MM.1S (cell line): ENCODE measurements around the gene IP6K1.

ENCODE experiments used
- DNase-seq: peaks from one replicate; pipeline ENCODE4 v3.0.0-alpha.2; 2015
- H2AFZ ChIP-seq: fragments of 300-600 bp; sonication (generic); 2 replicates; pipeline ENCODE4 v1.6.0; 2016; ENCODE audit warnings: antibody characterized with exemption, low read length
- H3F3A ChIP-seq: fragments of 300-600 bp; sonication (generic); 2 replicates; pipeline ENCODE4 v1.6.1; 2016; ENCODE audit warnings: mild to moderate bottlenecking, antibody characterized with exemption, low read length, moderate library complexity, mixed read lengths; ENCODE audit not compliant: insufficient read depth
- H3K27ac ChIP-seq: fragments of 300-600 bp; sonication (generic); 2 replicates; pipeline ENCODE4 v1.5.1; 2016; ENCODE audit warnings: mild to moderate bottlenecking, low read length
- H3K27me3 ChIP-seq: fragments of 300-600 bp; sonication (generic); replicated peaks from 2 replicates; pipeline ENCODE4 v1.6.0; 2016; ENCODE audit warnings: low read length; ENCODE audit not compliant: insufficient read depth
- H3K36me3 ChIP-seq: fragments of 300-600 bp; sonication (generic); replicated peaks from 2 replicates; pipeline ENCODE4 v1.6.1; 2016; ENCODE audit warnings: mild to moderate bottlenecking, low read length, mixed read lengths; ENCODE audit not compliant: insufficient read depth
- H3K4me1 ChIP-seq: fragments of 300-600 bp; sonication (generic); 2 replicates; pipeline ENCODE4 v1.6.1; 2016; ENCODE audit warnings: low read length, mixed read lengths
- H3K4me2 ChIP-seq: fragments of 300-600 bp; sonication (generic); 2 replicates; pipeline ENCODE4 v1.6.0; 2016; ENCODE audit warnings: low read depth, low read length
- H3K4me3 ChIP-seq: fragments of 300-600 bp; sonication (generic); 2 replicates; pipeline ENCODE4 v1.5.1; 2016; ENCODE audit warnings: low read length, mixed read lengths
- H3K79me2 ChIP-seq: fragments of 300-600 bp; sonication (generic); 2 replicates; pipeline ENCODE4 v1.6.1; 2016; ENCODE audit warnings: mixed run types, low read length, mixed read lengths
- H3K9ac ChIP-seq: fragments of 300-600 bp; sonication (generic); 2 replicates; pipeline ENCODE4 v1.6.1; 2016; ENCODE audit warnings: low read length, mixed read lengths
- H3K9me2 ChIP-seq: fragments of 300-600 bp; sonication (generic); replicated peaks from 2 replicates; pipeline ENCODE4 v1.6.1; 2016; ENCODE audit warnings: mild to moderate bottlenecking, low read length, mixed read lengths; ENCODE audit not compliant: insufficient read depth
- H3K9me3 ChIP-seq: fragments of 300-600 bp; sonication (generic); replicated peaks from 2 replicates; pipeline ENCODE4 v1.6.1; 2016; ENCODE audit warnings: mild to moderate bottlenecking, low read length, mixed read lengths; ENCODE audit not compliant: insufficient read depth
- H4K20me1 ChIP-seq: fragments of 300-600 bp; sonication (generic); 2 replicates; pipeline ENCODE4 v1.6.1; 2016; ENCODE audit warnings: mild to moderate bottlenecking, low read length, moderate library complexity, mixed read lengths; ENCODE audit not compliant: insufficient read depth
- CTCF ChIP-seq: fragments of 300-600 bp; sonication (generic); IDR thresholded peaks from 2 replicates; pipeline ENCODE4 v1.5.1; 2016; ENCODE audit warnings: antibody characterized with exemption, low read length, mixed read lengths
- EZH2 ChIP-seq: fragments of 300-600 bp; sonication (generic); optimal IDR thresholded peaks from 2 replicates; pipeline ENCODE3; 2017; ENCODE audit warnings: low read depth, mild to moderate bottlenecking, antibody characterized with exemption, low read length, mixed read lengths
- EZH2phosphoT487 ChIP-seq: fragments of 300-600 bp; sonication (generic); IDR thresholded peaks from 2 replicates; pipeline ENCODE4 v1.6.1; 2018; ENCODE audit warnings: antibody characterized with exemption, low read length

Gene IP6K1

GRCh38 chr3:49806850-49807249 is 20.5 kb upstream of the IP6K1 start:
- H3K27ac ChIP-seq = no peak overlapping the region
- no peak overlapping the region for H3K4me3 ChIP-seq
- H2AFZ ChIP-seq = no peak overlapping the region
- peaks cover 2% of the 10 kb centered on the region; the same call in 1 of the 2 replicates for H3K27me3 ChIP-seq
- H3K36me3 ChIP-seq = no peaks in the 10 kb centered on the region
- no peaks in the 10 kb centered on the region for H3K9me3 ChIP-seq
- no peak overlapping the region for H3K4me2 ChIP-seq
- no peaks in the 10 kb centered on the region for H3K9me2 ChIP-seq
- H3K79me2 ChIP-seq = no peaks in the 10 kb centered on the region
- no peak for DNase-seq
- no peak overlapping the region for H3K9ac ChIP-seq
- H4K20me1 ChIP-seq = no peaks in the 10 kb centered on the region
- no peaks in the 10 kb centered on the region for H3F3A ChIP-seq
- TF ChIP-seq CTCF = no peak
- TF ChIP-seq EZH2 = no peak
- no peak for TF ChIP-seq EZH2phosphoT487
- H3K4me1 ChIP-seq = no peaks in the 10 kb centered on the region

GRCh38 chr3:49805897-49806701 is 19.8 kb upstream of the IP6K1 start:
- Histone ChIP-seq H3K36me3 (no peaks in the 10 kb centered on the region), H3K9me3 (no peaks in the 10 kb centered on the region), H2AFZ (no peak overlapping the region), H3K27ac (no peak overlapping the region), H3K79me2 (no peaks in the 10 kb centered on the region), H4K20me1 (no peaks in the 10 kb centered on the region), H3K27me3 (peaks cover 6% of the 10 kb centered on the region; the same call in 1 of the 2 replicates), H3K4me3 (no peak overlapping the region), H3K9ac (no peak overlapping the region), H3F3A (no peaks in the 10 kb centered on the region), H3K9me2 (no peaks in the 10 kb centered on the region), H3K4me1 (no peaks in the 10 kb centered on the region), H3K4me2 (no peak overlapping the region)
- DNase-seq = no peak
- no peak for TF ChIP-seq EZH2
- no peak for TF ChIP-seq CTCF
- TF ChIP-seq EZH2phosphoT487 = no peak

- H3K9ac ChIP-seq = no peak overlapping the region
Observed at GRCh38 chr3:49805367-49805782, 19.0 kb upstream of the IP6K1 start.

More at GRCh38 chr3:49805367-49805782, 19.0 kb upstream of the IP6K1 start:
- Histone ChIP-seq H3K79me2 (no peaks in the 10 kb centered on the region), H3K4me2 (no peak overlapping the region), H3K27me3 (peaks cover 6% of the 10 kb centered on the region; the same call in 1 of the 2 replicates), H2AFZ (no peak overlapping the region), H3K36me3 (no peaks in the 10 kb centered on the region), H3K9me3 (no peaks in the 10 kb centered on the region), H4K20me1 (no peaks in the 10 kb centered on the region), H3K4me1 (no peaks in the 10 kb centered on the region), H3K9me2 (no peaks in the 10 kb centered on the region), H3K27ac (no peak overlapping the region), H3F3A (no peaks in the 10 kb centered on the region), H3K4me3 (no peak overlapping the region)
- TF ChIP-seq CTCF (no peak), EZH2phosphoT487 (no peak), EZH2 (no peak)
- DNase-seq = no peak
